Inferior parietal cortex (tissue), 1 donor: ENCODE measurements around the gene ARMC8.

Experiments used
- DNase-seq: peaks from one replicate; pipeline ENCODE4 v3.0.0-alpha.2; 2016; ENCODE audit errors: extremely low spot score

ARMC8 gene

GRCh38 chr3:138242466-138242865 lies 55.4 kb downstream of the ARMC8 start:
- no peak for DNase-seq

- no peak for DNase-seq
Measured at GRCh38 chr3:138245026-138245425, 57.9 kb downstream of the ARMC8 start.

- no peak for DNase-seq
Measured at GRCh38 chr3:138249636-138250035, 62.5 kb downstream of the ARMC8 start.

- no peak for DNase-seq
Measured at GRCh38 chr3:138253609-138254008, 66.5 kb downstream of the ARMC8 start.

- no peak for DNase-seq
Measured at GRCh38 chr3:138254216-138254615, 67.1 kb downstream of the ARMC8 start.

- DNase-seq = no peak
Measured at GRCh38 chr3:138256022-138256421, 68.9 kb downstream of the ARMC8 start.

- no peak for DNase-seq
Measured at GRCh38 chr3:138257986-138258385, 70.9 kb downstream of the ARMC8 start.

- no peak for DNase-seq
Measured at GRCh38 chr3:138259126-138259525, 72.0 kb downstream of the ARMC8 start.

- no peak for DNase-seq
Measured at GRCh38 chr3:138260611-138261010, 73.5 kb downstream of the ARMC8 start.

GRCh38 chr3:138263104-138263503 lies 76.0 kb downstream of the ARMC8 start:
- DNase-seq = peak; percentile 34

- DNase-seq = no peak
Measured at GRCh38 chr3:138265745-138266144, 78.6 kb downstream of the ARMC8 start.

GRCh38 chr3:138267083-138267482 lies 80.0 kb downstream of the ARMC8 start:
- no peak for DNase-seq

- no peak for DNase-seq
Measured at GRCh38 chr3:138270245-138270644, 83.1 kb downstream of the ARMC8 start.

- DNase-seq = no peak
Measured at GRCh38 chr3:138271189-138271794, 84.2 kb downstream of the ARMC8 start.

GRCh38 chr3:138281561-138281960 lies 94.5 kb downstream of the ARMC8 start:
- DNase-seq = no peak

- DNase-seq = no peak
Measured at GRCh38 chr3:138282836-138283235, 95.7 kb downstream of the ARMC8 start.

GRCh38 chr3:138284079-138284478 lies 97.0 kb downstream of the ARMC8 start:
- no peak for DNase-seq

GRCh38 chr3:138284957-138285477 lies 97.9 kb downstream of the ARMC8 start:
- DNase-seq = no peak

GRCh38 chr3:138289260-138289659 lies 102.2 kb downstream of the ARMC8 start:
- no peak for DNase-seq

GRCh38 chr3:138289701-138290100 lies 102.6 kb downstream of the ARMC8 start:
- DNase-seq = no peak

GRCh38 chr3:138296639-138297038 lies 109.5 kb downstream of the ARMC8 start:
- DNase-seq = no peak

- DNase-seq = no peak
Measured at GRCh38 chr3:138297059-138297607, 110.0 kb downstream of the ARMC8 start.

- no peak for DNase-seq
Measured at GRCh38 chr3:138297876-138298275, 110.8 kb downstream of the ARMC8 start.

- DNase-seq = peak; percentile 64
Measured at GRCh38 chr3:138300647-138301046, 113.5 kb downstream of the ARMC8 start.
